C4-2B (cell line): ENCODE results near the gene HCAR2.
"Not testable (repeated sequence)": the region's sequence is repeated elsewhere in the genome, so short reads cannot be mapped to it uniquely, and the experiment has no call there.

Experiments
- CTCF ChIP-seq: fragments of 450-650 bp; conservative IDR thresholded peaks from 2 replicates; pipeline ENCODE4 v1.5.1; 2017; ENCODE audit warnings: mild to moderate bottlenecking
- ZFX ChIP-seq: fragments of 450-650 bp; IDR thresholded peaks from 2 replicates; pipeline ENCODE4 v1.6.1; 2017

- not testable (repeated sequence) for TF ChIP-seq CTCF, ZFX
Observed at GRCh38 chr12:122750781-122751515, 47.8 kb upstream of the HCAR2 start.
